ENCODE results near the gene TEAD1. TPM values are rescaled to one million over a fixed set of nuclear protein-coding genes. Genes with fewer than 3 reads are reported as not detected.

TEAD1 gene
- total and polyA plus RNA-seq, 9 of the 15 experiments (the other 6 are each of a cell fraction or from before 2014, with no cell fraction given) = 1.7 to 17.7 (median 10.8) TPM

- no peak for TF ChIP-seq ZNF217 (CRISPR knock-in tag; IDR thresholded peaks at IDR 0.05)
- peak; percentile 56; the same call in 1 of the 2 replicates for TF ChIP-seq C11orf30 (IDR thresholded peaks at IDR 0.05; ENCODE audit: low read depth)
- TF ChIP-seq ZFP91 (CRISPR knock-in tag; IDR thresholded peaks at IDR 0.05) = no peak
- 0 out of 2 replicates have a peak, but pooled peaks have one; percentile 24 for TF ChIP-seq ZNF584 (CRISPR knock-in tag; IDR thresholded peaks at IDR 0.05; ENCODE audit: low read depth)
- TF ChIP-seq KLF1 (tag; IDR thresholded peaks at IDR 0.05) = no peak
- TF ChIP-seq LARP7 (IDR thresholded peaks at IDR 0.05) = no peak
- TF ChIP-seq MEIS2 (IDR thresholded peaks at IDR 0.05; ENCODE audit: partially characterized antibody) = peak; percentile 81
- TF ChIP-seq MECOM (CRISPR knock-in tag; IDR thresholded peaks at IDR 0.05) = no peak
- no peak for TF ChIP-seq NR0B1 (IDR thresholded peaks at IDR 0.05; ENCODE audit: partially characterized antibody)
- 0 out of 2 replicates have a peak, but pooled peaks have one; percentile 17 for TF ChIP-seq MBD1 (CRISPR knock-in tag; IDR thresholded peaks at IDR 0.05)
- TF ChIP-seq ZNF347 (CRISPR knock-in tag; IDR thresholded peaks at IDR 0.05; ENCODE audit: low read depth) = no peak
- TF ChIP-seq SMAD4 (CRISPR knock-in tag; conservative IDR thresholded peaks at IDR 0.05) = peak; percentile 66
- peak; percentile 52; the same call in 1 of the 2 replicates for TF ChIP-seq ATF7 (IDR thresholded peaks at IDR 0.05)
- TF ChIP-seq TEAD2 (tag; IDR thresholded peaks at IDR 0.05) = no peak
- no peak for TF ChIP-seq MBD2 (IDR thresholded peaks at IDR 0.05; ENCODE audit: borderline replicate concordance, low read depth)
- TF ChIP-seq CEBPG (CRISPR knock-in tag; IDR thresholded peaks at IDR 0.05) = peak; percentile 77; the same call in 1 of the 2 replicates
- peak; percentile 22 to 81; a peak in 2 of 4 replicates for TF ChIP-seq CEBPG (tag; conservative IDR thresholded peaks at IDR 0.05 in 1 of 2, IDR thresholded peaks at IDR 0.05 in 1 of 2)
- peak; percentile 56; the same call in 1 of the 2 replicates for TF ChIP-seq EP400 (IDR thresholded peaks at IDR 0.05)
- TF ChIP-seq DMBX1 (CRISPR knock-in tag; IDR thresholded peaks at IDR 0.05; ENCODE audit: borderline replicate concordance) = peak; percentile 75; the same call in 1 of the 2 replicates
- TF ChIP-seq EP300 (IDR thresholded peaks at IDR 0.05; ENCODE audit: low read length) = 0 out of 2 replicates have a peak, but pooled peaks have one; percentile 25
- TF ChIP-seq CXXC5 (CRISPR knock-in tag; IDR thresholded peaks at IDR 0.05) = peak; percentile 53
- no peak for TF ChIP-seq ATF2 (CRISPR knock-in tag; IDR thresholded peaks at IDR 0.05)
- 0 out of 2 replicates have a peak, but pooled peaks have one; percentile 12 for TF ChIP-seq NFE2 (IDR thresholded peaks at IDR 0.05; ENCODE audit: low read depth)
- peak; percentile 73 for TF ChIP-seq L3MBTL2 (IDR thresholded peaks at IDR 0.05)
Observed at GRCh38 chr11:12871788-12872321, 197.6 kb downstream of the TEAD1 start (continued).
